Spleen (tissue), 7 donors: Measurements from ENCODE around the gene PTGES2.

Experiments used
- POLR2AphosphoS5 ChIP-seq, 3 donors: sonication (generic); formaldehyde crosslinking; IDR thresholded peaks; one replicate each; pipeline ENCODE4 v1.5.1; 2017; ENCODE audit warnings: antibody characterized with exemption in 3 of 3
- TF ChIP-seq, protein P1 (sequence below), 11 experiments: fragments of 200-600 bp in 7 of 11; fragments of 450-650 bp in 4 of 11; sonication (generic) in 4 of 11; IDR thresholded peaks in 8 of 11; conservative IDR thresholded peaks in 3 of 11; 1 replicate in 7 of 11; 2 replicates in 4 of 11; pipeline versions ENCODE4 v1.4.0 to v1.8.0; 2016 to 2021; ENCODE audit warnings: antibody characterized with exemption in 11 of 11, inconsistent platforms in 4 of 11, mild to moderate bottlenecking in 1 of 11
- donor health status: DM: no; HTN: no; CAD: no; lungs with moderate emphysema.
- donor health status: DM: no; HTN: no; CAD: no.
- donor health status: DM: no; HTN: no; CAD: no.

DNA sequence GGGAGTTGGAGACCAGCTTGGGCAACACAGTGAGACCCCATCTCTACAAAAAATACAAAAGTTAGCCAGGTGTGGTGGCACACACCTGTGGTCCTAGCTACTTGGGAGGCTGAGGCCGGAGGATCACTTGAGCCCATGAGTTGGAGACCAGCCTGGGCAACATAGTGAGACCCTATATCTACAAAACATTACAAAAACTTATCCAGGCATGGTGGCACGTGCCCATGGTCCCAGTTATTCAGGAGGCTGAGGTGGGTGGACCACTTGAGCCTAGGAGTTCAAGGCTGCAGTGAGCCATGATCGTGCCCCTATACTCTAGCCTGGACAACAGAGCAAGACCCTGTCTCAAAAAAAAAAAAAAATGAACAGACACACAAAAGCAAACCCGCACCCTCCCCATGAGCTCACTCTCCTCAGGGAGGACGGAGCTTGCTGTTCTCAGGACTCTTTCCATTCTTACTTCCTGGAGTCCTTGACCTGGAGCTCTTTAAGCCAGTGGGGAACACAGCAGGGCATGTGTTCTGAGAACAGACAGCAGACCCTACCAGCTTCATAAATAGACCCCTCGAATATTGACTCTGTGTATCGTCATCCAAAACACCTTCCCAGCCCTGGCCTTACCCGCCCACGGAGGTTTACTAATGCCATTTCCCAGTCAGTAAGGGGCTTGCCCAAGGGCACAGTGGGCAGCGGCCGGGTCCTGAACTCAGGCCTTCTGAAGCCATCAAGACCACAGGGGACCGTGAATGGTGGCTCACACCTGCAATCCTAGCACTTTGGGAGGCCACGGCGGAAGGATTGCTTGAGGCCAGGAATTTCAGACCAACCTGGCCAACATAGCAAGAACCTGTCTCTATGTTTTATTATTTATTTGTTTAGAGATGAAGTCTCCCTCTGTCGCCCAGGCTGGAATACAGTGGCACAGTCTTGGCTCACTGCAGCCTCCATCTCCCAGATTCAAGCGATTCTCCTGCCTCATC, 11.1 kb downstream of the PTGES2 start:
- TF ChIP-seq, protein P1, sequence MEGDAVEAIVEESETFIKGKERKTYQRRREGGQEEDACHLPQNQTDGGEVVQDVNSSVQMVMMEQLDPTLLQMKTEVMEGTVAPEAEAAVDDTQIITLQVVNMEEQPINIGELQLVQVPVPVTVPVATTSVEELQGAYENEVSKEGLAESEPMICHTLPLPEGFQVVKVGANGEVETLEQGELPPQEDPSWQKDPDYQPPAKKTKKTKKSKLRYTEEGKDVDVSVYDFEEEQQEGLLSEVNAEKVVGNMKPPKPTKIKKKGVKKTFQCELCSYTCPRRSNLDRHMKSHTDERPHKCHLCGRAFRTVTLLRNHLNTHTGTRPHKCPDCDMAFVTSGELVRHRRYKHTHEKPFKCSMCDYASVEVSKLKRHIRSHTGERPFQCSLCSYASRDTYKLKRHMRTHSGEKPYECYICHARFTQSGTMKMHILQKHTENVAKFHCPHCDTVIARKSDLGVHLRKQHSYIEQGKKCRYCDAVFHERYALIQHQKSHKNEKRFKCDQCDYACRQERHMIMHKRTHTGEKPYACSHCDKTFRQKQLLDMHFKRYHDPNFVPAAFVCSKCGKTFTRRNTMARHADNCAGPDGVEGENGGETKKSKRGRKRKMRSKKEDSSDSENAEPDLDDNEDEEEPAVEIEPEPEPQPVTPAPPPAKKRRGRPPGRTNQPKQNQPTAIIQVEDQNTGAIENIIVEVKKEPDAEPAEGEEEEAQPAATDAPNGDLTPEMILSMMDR (IDR thresholded peaks at IDR 0.05 in 8 of 11, conservative IDR thresholded peaks at IDR 0.05 in 3 of 11): no peak
- TF ChIP-seq POLR2AphosphoS5 (IDR thresholded peaks at IDR 0.05): no peak
